Retina (tissue), 1 donor: ENCODE results near the gene WBP1L.
A peak's percentile ranks its signal among the peaks of the same experiment; 100 is the strongest.
"Not testable (repeated sequence)": the region's sequence is repeated elsewhere in the genome, so short reads cannot be mapped to it uniquely, and the experiment has no call there.

Experiments
- DNase-seq: peaks from one replicate; pipeline ENCODE4 v3.0.0-alpha.2; 2016

Gene WBP1L

DNA sequence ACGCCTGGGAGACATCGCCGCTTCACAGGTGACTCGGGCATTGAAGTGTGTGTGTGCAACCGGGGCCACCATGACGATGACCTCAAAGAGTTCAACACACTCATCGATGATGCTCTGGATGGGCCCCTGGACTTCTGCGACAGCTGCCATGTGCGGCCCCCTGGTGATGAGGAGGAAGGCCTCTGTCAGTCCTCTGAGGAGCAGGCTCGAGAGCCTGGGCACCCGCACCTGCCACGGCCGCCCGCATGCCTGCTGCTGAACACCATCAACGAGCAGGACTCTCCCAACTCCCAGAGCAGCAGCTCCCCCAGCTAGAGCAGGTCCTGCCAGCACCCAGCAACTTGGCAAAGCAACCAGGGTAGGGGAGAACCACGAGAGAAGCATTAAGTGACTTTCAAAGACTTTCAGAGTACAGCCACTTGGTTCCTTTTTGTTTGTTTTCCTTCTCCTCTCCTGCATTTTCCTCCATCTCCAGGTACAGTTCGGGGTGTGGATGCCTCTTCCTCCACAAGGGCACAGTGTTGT is 69.3 kb downstream of the WBP1L start:
- no peak for DNase-seq

DNA sequence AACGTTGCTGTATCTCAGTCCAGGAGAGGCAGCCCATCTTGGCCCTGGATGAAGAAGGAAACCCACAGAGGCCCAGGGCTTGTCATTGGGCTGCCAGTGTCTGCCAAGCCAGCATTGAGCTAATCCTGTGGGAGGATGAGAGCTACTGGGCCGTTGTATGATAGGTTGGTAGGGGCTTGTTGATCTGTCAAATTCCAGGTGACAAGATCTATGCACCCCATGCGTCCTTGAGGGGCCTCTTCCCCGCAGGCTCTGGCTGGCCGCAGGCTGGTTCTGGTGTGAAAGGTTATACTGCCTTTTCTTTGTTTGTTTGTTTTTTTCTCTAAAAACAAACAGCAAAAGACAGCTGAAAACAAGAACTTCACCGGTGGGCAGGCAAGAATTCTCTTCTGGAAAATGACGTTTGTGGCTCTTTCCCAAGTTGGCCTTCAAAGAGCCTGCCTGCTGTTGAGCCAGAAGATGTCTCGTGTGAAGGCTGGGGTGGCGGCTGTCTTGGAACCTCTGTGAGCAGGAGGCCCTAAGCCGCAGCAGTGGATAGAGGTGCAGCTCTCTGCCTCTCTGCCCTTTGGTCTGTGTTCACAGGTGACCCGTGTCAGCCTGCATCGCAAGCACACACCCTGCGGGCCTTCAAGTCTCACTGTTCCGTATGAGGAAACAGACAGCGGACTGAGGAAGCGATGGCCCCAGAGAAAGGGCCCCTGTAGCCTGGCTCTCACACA is 70.1 kb downstream of the WBP1L start:
- DNase-seq: no peak

DNA sequence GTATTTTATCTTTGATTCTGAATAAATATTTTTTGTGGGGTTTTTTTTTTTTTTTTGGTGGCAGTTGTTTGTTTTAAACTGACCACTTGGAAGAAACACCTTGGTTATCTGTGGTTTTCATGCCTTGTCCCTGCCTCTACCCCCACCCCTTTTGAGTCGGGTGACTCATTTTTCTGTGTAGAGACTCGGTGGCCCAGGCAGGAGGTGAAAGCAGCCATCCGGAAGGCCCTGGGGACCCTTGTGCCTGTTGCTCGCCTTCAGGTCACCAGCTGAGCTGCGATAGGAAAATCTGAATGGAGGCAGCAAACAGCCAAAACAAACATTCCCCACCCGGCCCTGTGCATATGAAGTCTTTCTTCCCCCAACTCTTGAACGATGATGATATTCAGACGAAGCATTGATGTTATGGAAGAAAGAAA is 70.7 kb downstream of the WBP1L start:
- no peak for DNase-seq

DNA sequence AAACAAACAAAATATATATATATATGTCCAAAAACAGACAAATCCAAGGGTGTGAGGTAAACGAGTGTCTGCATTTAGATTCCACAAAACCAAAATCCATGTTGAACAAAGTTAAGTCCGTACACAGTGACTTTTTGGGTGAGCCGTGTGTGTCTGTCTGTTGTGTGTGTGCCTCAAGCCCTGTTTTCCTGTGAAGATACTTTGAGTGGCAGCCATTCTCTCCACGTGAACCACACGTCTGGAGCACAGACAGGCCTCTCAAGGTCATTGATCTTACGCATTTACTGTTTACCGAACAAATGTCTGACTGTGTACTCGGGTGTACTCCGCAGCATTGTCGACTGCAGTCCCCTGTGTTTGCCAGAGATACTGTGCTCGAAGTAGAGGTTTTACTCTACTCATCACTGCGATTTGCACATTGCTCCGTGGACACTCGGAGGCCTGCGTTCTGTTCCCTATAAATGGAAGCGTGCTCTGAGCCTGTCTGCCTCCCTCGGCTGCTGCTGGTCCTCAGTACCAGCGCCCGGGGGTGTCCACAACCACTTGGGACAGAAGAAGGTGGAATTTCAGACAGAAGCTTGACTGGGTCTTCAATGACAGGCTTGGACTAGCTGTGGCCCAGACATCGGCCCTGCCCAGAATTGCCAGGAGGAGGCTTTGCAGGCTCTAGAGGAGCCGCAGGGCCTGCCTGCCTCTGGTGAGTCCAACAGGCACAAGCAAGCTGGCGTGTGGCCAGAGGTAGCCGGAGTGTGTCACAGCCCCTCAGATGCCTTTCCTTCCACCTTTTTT is 71.3 kb downstream of the WBP1L start:
- DNase-seq: no peak

DNA sequence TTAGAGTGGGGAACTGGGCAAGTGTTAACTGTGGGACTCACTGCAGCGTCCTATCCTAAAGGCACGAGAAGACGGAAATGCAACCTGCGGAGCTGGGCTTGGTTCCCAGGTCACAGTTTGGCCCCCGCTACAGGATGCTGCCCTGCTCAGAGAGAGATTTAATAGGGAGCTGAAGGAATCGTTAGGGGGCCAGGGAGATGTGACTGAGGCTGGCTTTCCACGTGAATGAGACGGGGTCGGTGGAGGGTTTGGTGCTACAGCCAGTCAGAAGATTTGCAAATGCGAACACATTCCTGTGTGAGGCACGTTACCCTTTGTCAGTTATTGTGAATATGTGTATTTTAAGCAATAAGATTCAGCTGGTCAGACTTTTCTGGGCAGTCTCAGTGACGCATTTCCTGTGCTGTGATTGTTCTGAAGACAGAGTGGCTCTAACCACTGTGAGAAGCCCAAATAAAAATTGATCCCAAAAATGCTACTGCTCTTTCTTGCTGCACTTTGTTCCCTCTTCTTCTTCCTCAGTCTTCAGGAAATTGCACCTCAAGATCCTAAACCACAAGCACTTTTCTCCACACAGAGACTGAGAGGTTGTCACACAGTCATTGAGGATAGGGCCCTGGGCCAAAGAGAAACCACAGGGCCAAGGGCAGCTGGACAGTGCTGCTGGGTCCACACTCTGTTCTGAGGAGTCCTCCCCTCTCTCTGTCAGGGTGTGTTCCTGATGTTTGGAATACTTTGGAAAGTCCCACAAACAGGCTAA is 72.2 kb downstream of the WBP1L start:
- no peak for DNase-seq

DNA sequence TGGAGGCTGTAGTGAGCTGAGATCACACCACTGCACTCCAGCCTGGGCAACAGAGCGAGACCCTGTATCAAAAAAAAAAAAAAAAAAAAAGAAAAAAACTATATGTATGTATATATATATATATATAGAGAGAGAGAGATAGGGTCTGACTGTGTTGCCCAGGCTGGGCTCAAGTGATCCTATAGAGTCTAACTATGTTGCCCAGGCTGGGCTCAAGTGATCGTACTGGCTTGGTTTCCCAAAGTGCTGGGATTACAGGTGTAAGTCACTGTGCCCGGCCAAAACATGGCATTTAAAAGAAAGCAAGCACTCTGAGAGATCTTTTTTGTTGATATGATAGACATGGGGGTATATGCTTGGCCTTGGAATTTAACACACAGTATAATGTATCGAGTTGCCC is 73.4 kb downstream of the WBP1L start:
- no peak for DNase-seq

DNA sequence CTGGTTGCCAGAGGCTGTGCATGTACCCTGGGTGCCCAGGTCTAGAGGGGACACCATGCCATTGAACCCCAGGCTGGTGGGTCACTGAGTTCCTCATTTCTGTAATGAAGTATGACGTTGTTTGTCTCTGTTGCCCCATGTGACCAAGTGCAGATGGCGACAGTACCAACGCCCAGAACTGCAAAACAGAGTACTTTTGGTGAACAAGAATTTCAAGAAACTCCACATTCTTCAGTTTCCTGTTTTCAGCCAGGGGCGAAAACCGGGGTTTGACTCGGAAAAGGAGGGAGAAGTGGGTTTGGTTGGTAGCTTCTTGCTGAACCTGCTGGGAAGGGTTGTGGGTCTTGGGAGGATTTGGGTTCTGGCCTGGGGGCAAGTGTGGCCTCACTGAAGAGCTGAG is 75.3 kb downstream of the WBP1L start:
- DNase-seq: no peak

DNA sequence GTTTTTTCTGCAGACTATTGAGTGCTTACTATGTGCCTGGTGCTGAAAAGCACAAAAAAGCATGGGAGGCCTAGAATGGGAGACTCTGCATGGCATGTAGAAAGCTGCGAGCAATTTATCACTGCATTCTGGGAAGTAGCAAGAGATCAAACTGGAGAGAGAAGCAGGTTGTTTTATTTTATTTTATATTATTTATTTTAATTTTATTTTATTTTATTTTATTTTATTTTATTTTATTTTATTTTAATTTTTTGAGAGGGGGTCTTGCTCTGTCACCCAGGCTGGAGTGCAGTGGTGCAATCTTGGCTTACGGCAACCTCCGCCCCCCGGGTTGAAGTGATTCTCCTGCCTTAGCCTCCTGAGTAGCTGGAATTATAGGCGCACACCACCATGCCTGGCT is 76.3 kb downstream of the WBP1L start:
- DNase-seq: not testable (repeated sequence)

DNA sequence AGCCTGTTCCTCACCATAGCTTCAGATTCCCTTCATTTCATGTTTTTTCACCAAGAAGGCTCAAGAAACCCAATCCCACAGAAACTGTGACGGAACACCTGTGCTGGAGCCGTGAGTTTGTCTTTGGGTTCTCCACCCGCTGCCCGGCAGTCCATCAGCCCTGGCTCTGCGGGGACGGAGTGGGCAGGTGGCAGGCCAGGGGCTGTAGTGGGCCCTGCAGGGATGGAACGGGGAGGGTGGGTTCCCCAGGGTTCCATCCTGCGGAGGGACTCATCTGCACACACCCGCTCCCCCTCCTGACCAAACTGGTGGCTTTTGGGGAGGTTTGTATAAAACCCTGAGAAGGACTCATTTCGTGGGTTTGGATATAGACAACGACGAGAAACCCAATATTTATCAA is 78.5 kb downstream of the WBP1L start:
- DNase-seq: no peak

DNA sequence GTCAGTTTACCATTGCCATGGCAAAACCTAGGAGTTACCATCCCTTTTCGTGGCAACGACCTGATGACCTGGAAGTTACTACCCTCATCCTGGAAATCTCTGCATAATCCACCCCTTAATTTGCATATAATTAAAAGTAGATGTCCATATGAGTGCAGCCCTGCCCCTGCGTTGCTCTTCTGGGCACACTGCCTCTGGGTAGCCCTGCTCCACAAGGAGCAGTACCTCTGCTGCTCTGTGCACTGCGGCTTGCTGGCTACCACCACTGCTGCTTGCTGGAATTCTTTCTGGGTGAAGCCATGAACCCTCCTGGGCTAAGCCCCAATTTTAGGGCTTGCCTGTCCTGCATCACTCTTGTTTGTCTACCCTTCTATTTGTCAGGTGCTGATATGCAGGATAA is 80.9 kb downstream of the WBP1L start:
- no peak for DNase-seq

DNA sequence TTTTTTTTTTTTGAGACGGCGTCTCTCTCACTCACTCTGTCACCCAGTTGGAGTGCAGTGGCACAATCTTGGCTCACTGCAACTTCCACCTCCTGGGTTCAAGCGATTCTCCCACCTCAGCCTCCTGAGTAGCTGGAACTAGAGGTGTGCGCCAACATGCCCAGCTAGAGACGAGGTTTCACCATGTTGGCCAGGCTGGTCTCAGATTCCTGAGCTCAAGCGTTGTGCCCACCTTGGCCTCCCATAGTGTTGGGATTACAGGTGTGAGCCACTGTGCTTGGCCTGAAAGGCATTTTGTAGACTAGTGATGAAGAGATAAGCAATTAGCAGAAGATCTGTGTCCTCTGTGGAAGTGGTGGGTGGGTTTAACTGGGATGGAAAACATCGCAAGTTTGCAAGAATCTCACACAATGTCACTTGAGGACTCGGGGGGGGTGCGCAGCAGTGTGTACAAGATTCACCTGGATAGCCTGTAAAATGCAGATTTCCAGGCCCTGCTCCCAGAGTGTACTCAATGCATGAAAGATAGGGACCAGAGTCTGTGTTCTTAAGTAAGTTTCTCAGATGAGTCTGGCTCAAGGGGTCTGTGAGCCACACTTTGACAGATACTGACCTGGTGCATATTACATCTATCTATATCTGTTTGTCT is 82.5 kb downstream of the WBP1L start:
- no peak for DNase-seq

DNA sequence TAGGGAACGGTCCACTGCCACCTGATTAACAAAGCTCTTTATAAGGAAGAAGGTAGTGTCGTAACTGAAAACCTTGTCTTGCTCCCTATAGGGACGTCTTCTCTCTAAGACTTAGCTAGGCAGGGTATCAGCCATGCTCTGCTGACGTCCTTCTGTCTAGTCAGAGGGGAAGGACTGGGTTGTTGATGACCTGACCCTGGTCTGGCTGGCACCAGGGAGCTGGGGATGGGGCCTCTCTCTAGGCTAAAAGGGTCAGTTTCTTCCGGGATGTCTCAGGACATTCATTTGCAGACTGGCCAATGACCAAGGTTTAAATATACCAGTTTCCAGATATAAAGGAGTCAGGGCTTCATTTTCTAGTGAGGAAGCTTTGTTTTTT is 83.8 kb downstream of the WBP1L start:
- DNase-seq: no peak

DNA sequence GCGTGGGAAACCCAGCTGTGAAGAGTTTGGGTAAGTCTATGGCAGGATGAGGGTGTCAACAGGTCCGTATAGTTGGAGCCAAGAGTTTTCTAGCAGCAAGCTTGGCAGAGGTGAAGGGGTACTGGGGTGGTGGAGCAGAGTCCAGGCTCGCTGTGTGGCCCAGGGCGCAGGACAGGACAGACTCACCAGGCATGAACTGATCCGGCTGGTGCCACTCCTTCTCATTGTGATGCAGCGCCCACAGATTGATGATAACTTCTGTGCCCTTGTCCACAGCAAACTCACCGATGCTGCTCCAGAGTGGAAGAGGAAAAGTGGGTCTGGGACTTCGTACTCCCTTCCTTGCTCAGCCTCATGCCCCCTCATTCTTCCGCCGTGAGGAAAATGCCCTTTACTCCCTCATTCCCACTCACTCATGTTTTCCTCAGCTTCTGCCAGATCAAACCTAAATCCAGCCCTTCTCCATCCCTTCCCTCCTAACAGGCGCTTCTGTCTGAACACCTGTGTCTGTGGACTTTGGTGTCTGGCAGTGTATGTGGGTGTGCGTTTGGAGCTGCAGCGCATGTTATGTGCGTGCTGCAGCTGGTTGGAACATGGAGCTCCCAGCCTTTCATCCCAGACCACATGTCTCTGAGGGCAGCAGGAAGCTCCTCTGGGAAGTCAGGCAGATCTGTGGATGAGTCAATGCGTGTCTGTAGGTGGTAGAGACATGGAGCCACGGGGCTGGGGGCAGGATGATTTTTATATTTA is 87.7 kb downstream of the WBP1L start:
- no peak for DNase-seq

DNA sequence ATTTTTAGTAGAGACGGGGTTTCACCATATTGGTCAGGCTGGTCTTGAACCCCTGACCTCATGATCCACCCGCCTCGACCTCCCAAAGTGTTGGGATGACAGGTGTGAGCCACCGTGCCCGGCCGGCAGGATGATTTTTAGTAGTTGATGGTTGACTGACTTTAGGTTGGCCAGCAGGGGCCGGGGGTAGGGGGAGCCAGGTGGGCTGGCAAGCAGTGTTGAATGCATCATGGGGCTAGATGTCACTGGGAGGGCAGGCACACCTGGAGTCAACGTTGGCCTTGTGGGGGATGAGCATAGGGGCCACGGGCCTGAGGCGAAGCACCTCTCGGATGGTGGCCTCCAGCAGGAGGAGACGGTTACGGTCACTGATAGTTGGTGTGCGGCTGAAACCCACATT is 88.5 kb downstream of the WBP1L start:
- DNase-seq: no peak

DNA sequence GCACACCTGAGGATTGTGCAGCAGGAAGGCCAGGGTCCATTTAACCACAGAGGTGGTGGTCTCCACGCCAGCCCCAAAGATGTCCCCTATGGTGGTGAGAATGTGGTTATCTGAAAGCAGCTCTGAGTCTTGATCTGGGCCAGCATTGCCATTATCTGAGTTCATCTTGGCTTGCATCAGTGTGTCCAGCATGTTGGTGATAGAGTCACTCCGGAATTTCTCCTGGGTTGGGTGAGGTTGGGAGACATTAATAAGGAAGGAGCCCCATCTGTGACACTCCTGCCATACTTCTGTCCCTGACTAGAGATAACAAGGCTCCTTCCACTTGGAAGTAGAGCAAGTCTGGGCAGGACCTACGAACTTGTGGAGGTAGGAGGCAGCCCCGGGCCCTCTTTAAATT is 89.2 kb downstream of the WBP1L start:
- DNase-seq: no peak

DNA sequence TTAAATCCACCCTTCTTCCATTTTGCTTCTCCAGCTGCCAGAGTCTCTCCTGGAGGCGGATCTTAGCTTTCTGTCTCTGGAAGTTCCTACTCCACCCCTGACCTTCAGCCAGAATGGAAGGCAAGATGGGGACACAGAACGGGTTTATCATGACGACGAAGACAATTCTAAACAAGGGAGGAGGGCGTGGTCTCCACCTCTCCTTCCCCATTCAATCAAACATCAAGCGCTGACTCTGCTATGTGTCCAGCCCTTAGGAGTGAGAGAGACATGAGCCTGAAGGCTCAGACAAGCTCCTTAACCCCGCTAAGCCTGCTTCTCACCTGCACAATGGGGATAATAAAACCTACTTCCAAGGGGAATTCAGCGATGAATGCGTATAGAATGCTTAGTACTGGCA is 90.4 kb downstream of the WBP1L start:
- no peak for DNase-seq

DNA sequence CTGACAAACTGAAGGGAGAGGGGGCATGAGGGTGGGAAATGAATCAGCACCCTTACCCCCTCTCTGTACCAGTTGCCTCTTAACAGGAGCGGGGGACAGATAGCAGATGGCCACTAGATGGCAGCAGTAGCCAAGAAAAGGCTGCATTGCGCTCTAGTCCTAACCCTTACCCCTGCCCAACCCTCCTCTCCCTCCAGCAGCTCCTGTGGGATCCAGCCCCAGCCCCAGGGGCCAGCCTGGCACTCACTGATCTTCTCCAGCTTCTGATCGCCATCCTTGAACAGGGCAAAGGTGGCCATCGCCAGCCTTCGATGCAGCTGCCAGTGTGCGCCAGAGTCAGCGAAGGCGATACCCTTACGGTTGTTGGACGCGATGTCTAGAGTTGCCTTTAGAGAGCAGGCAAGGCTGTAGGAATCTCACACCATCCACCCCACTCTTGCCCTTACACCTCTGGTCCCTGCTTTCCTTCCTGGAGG is 91.3 kb downstream of the WBP1L start:
- DNase-seq: peak; percentile 87

DNA sequence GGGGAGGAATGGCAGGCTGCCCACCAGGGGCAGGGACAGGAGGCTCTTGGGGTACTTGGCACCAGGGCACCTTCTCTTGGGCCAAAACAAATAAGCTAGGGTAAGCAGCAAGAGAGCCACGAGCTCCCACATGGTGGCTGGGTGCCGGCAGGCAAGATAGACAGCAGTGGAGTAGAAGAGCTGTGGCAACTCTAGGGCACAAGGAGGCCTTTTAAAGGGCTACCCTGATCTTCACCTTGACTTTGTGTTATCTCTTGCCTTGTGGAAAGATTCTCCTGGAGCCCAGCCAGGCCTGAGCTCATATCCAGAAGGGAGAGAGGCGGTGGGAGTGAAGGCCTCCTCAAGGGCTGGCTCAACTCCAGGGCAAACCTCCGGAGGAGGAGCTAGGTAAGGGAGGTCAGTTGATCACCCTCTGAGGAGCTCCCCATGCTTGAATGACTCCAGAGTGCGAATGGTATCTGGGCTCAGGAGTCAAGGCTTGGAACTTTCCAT is 93.5 kb downstream of the WBP1L start, which contains the start of gene CYP17A1:
TSS of gene CYP17A1 (minus strand) at position 184 of the 492 bp plus-strand sequence. CDS start at position 132, 52 bp downstream.
- DNase-seq: no peak

DNA sequence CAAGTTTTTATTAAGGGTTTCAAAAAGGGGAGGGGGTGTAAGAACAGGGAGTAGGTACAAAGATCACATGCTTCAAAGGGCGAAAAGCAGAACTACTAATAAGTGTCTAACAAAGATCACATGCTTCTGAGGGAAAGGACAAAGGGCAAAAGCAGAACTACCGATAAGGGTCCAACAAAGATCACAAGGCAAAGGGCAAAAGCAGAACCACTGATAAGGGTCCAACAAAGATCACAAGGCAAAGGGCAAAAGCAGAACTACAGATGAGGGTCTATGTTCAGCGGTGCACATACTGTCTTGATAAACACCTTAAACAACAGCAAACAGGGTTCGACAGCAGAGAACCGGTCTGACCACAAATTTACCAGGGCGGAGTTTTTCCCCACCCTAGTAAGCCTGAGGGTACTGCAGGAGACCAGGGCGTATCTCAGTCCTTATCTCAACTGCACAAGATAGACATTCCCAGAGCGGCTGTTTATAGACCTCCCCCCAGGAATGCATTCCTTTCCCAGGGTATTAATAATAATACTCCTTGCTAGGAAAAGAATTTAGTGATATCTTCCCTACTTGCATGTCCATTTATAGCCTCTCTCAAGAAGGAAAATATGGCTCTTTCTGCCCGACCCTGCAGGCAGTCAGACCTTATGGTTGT is 94.7 kb downstream of the WBP1L start:
- DNase-seq: not testable (repeated sequence)

DNA sequence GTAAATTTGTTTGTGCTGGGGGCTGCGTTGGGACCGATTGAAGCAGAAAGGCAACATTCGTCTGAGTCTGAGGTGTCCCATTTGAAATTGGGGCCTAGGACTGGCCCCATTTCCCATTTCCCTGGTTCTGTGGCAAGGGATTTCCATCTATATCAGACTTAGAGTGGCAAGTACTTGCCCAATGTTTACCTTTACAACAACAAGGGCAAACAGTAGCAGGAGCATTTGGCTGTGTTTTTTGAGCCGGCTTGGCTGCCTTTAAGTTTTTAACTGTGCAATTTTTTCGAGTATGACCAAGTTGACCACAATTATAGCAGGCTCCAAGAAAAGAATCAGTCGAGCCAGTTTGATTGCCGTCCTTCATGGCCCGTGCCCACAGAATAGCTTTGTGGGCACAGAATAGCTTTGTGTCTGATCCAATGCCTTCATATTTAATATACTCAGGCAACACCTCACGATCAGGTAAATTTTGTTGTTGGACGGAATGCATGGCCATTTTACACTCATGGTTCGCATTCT is 98.1 kb downstream of the WBP1L start:
- no peak for DNase-seq

DNA sequence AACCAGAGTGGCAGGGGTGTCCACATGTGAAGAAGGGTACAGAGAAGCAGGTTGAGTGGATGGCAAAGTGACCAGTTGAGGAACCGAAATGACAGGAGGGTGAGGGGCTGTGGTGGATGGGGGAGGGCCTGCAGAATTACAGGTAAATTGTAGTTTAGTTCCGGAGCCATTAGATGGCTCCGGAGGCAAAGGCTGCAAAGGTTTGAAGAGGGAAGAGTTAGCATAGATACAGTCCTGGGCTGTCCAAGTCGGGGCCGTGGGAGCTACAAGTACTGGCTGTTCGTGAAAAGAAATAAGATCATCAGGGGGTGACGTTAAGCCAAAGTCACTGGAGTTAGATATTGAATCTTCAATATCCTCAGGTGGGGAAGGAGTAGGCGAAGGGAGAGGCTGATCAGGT is 99.4 kb downstream of the WBP1L start:
- not testable (repeated sequence) for DNase-seq
